ENCODE data around the gene GPR25.

GPR25 gene

GRCh38 chr1:200900877-200901276, 28.1 kb downstream of the GPR25 start:
- H3K4me3 ChIP-seq (ENCODE audit: low read length in 2 of 2), result no peak overlapping the region
- no peaks in the 10 kb centered on the region for H3K27me3 ChIP-seq (ENCODE audit: control insufficient read depth in 2 of 2, insufficient read depth in 2 of 2, low read length in 2 of 2)
- no peak overlapping the region for H3K9ac ChIP-seq (ENCODE audit: low read depth in 1 of 2, low read length in 2 of 2)
- H3K4me1 ChIP-seq (ENCODE audit: control insufficient read depth in 2 of 2, insufficient read depth in 2 of 2, low read length in 2 of 2), result peaks cover 43 to 65% of the 10 kb centered on the region in 2 donors
- H3K27ac ChIP-seq (ENCODE audit: low read depth in 2 of 2, low read length in 2 of 2), result no peak overlapping the region
- peaks cover 43 to 49% of the 10 kb centered on the region in 2 donors for H3K36me3 ChIP-seq (ENCODE audit: control insufficient read depth in 2 of 2, insufficient read depth in 2 of 2, low read length in 2 of 2)
- no peaks in the 10 kb centered on the region for H3K9me3 ChIP-seq (ENCODE audit: control insufficient read depth in 2 of 2, low read length in 2 of 2)

DNA sequence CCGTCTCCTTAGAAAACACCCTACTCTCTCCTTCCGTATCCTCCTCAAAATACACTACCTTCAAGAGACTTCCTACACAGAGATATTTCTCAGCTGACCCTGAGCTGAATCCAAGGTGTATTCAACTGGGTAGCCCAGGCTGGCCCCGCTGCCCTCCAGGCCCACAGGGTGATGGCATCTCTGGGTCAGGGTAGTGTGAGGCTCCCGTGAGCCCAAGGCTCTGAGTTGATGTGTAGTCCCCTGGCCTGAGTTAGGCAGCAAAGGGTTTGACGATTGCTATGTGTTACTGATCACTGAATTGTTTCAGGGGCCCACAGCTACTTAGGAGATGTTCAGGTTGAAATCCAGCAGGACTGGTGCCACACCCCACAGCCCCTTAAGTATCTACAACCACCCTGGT, 28.6 kb downstream of the GPR25 start:
- H3K4me1 ChIP-seq (ENCODE audit: control insufficient read depth in 2 of 2, insufficient read depth in 2 of 2, low read length in 2 of 2), result peaks cover 44 to 70% of the 10 kb centered on the region in 2 donors
- no peaks in the 10 kb centered on the region for H3K27me3 ChIP-seq (ENCODE audit: control insufficient read depth in 2 of 2, insufficient read depth in 2 of 2, low read length in 2 of 2)
- no peaks in the 10 kb centered on the region for H3K9me3 ChIP-seq (ENCODE audit: control insufficient read depth in 2 of 2, low read length in 2 of 2)
- H3K36me3 ChIP-seq (ENCODE audit: control insufficient read depth in 2 of 2, insufficient read depth in 2 of 2, low read length in 2 of 2), result peaks cover 43 to 49% of the 10 kb centered on the region in 2 donors
- H3K9ac ChIP-seq (ENCODE audit: low read depth in 1 of 2, low read length in 2 of 2), result no peak overlapping the region
- no peak overlapping the region for H3K4me3 ChIP-seq (ENCODE audit: low read length in 2 of 2)
- peak overlapping the region; percentile 43 to 61 for H3K27ac ChIP-seq (ENCODE audit: low read depth in 2 of 2, low read length in 2 of 2)

DNA sequence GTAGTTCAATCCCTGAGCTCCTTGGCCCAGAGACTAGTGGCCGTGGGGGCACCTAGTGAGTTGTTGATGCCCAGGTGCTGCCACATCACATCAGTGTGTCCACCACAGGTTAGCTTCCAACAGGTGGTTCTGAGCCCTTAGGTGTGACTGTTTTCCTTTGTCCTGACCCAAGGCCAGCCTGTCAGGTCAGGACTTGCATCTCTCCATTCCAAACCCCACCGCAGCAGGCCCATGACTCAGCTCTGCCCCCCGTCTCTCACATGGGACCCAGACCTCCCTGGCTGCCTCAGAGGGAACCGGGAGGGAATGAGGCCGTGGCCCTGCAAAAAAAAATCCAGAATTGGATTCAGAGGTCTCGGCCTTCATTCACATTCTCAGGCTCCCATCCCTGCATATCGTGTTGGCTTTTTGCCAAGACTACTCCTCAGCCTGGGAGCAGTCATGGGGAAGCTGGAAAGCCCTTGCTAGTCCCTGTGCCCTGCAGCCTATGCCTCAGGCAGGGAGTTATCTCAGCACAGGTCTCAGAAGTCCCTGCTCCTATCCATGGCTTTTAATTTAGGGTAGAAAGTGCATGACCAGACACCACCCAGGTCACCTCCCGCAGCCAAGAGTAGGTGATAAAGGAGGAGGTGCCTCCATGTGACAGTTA, 29.1 kb downstream of the GPR25 start:
- Histone ChIP-seq H3K4me1 (ENCODE audit: control insufficient read depth in 2 of 2, insufficient read depth in 2 of 2, low read length in 2 of 2) (peaks cover 49 to 75% of the 10 kb centered on the region in 2 donors), H3K36me3 (ENCODE audit: control insufficient read depth in 2 of 2, insufficient read depth in 2 of 2, low read length in 2 of 2) (peaks cover 43 to 53% of the 10 kb centered on the region in 2 donors)

GRCh38 chr1:200903793-200904192, 31.0 kb downstream of the GPR25 start:
- Histone ChIP-seq H3K4me3 (ENCODE audit: low read length in 2 of 2) (no peak overlapping the region), H3K4me1 (ENCODE audit: control insufficient read depth in 2 of 2, insufficient read depth in 2 of 2, low read length in 2 of 2) (peaks cover 51 to 76% of the 10 kb centered on the region in 2 donors), H3K27ac (ENCODE audit: low read depth in 2 of 2, low read length in 2 of 2) (no peak overlapping the region), H3K36me3 (ENCODE audit: control insufficient read depth in 2 of 2, insufficient read depth in 2 of 2, low read length in 2 of 2) (peaks cover 39 to 42% of the 10 kb centered on the region in 2 donors), H3K9me3 (ENCODE audit: control insufficient read depth in 2 of 2, low read length in 2 of 2) (no peaks in the 10 kb centered on the region), H3K9ac (ENCODE audit: low read depth in 1 of 2, low read length in 2 of 2) (no peak overlapping the region), H3K27me3 (ENCODE audit: control insufficient read depth in 2 of 2, insufficient read depth in 2 of 2, low read length in 2 of 2) (no peaks in the 10 kb centered on the region)

More for the DNA sequence above, 29.1 kb downstream of the GPR25 start:
- no peaks in the 10 kb centered on the region for H3K9me3 ChIP-seq (ENCODE audit: control insufficient read depth in 2 of 2, low read length in 2 of 2)
- H3K27ac ChIP-seq (ENCODE audit: low read depth in 2 of 2, low read length in 2 of 2), result peak overlapping the region; percentile 43 to 61
- H3K9ac ChIP-seq (ENCODE audit: low read depth in 1 of 2, low read length in 2 of 2), result no peak overlapping the region
- no peaks in the 10 kb centered on the region for H3K27me3 ChIP-seq (ENCODE audit: control insufficient read depth in 2 of 2, insufficient read depth in 2 of 2, low read length in 2 of 2)
- no peak overlapping the region for H3K4me3 ChIP-seq (ENCODE audit: low read length in 2 of 2)

DNA sequence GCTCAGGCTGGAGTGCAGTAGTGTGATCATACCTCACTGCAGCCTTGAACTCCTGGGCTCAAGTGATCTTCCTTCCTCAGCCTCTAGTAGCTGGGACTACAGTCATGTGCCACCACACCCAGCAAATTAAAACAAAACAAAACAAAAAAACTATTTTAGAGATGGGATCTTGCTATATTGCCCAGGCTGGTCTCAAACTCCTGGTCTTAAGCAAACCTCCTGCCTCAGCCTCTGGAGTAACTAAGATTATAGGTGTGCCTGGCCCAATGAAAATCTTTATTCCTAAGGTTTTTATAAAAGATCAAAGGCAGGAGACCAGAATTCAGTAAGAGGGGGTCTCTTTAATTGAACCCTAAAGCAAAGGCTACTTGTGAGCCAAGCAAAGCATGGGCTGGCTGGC, 32.0 kb downstream of the GPR25 start:
- Histone ChIP-seq H3K27me3 (ENCODE audit: control insufficient read depth in 2 of 2, insufficient read depth in 2 of 2, low read length in 2 of 2) (no peaks in the 10 kb centered on the region), H3K4me1 (ENCODE audit: control insufficient read depth in 2 of 2, insufficient read depth in 2 of 2, low read length in 2 of 2) (peaks cover 53 to 77% of the 10 kb centered on the region in 2 donors), H3K9me3 (ENCODE audit: control insufficient read depth in 2 of 2, low read length in 2 of 2) (no peaks in the 10 kb centered on the region), H3K9ac (ENCODE audit: low read depth in 1 of 2, low read length in 2 of 2) (no peak overlapping the region), H3K4me3 (ENCODE audit: low read length in 2 of 2) (no peak overlapping the region), H3K27ac (ENCODE audit: low read depth in 2 of 2, low read length in 2 of 2) (peak overlapping the region; percentile 95 to 96), H3K36me3 (ENCODE audit: control insufficient read depth in 2 of 2, insufficient read depth in 2 of 2, low read length in 2 of 2) (peaks cover 41 to 44% of the 10 kb centered on the region in 2 donors)

GRCh38 chr1:200905411-200906052, 32.8 kb downstream of the GPR25 start:
- no peak overlapping the region for H3K4me3 ChIP-seq (ENCODE audit: low read length in 2 of 2)
- H3K9me3 ChIP-seq (ENCODE audit: control insufficient read depth in 2 of 2, low read length in 2 of 2), result no peaks in the 10 kb centered on the region
- H3K27me3 ChIP-seq (ENCODE audit: control insufficient read depth in 2 of 2, insufficient read depth in 2 of 2, low read length in 2 of 2), result no peaks in the 10 kb centered on the region
- H3K27ac ChIP-seq (ENCODE audit: low read depth in 2 of 2, low read length in 2 of 2), result peak overlapping the region; percentile 95 to 96
- peaks cover 50 to 72% of the 10 kb centered on the region in 2 donors for H3K4me1 ChIP-seq (ENCODE audit: control insufficient read depth in 2 of 2, insufficient read depth in 2 of 2, low read length in 2 of 2)
- H3K36me3 ChIP-seq (ENCODE audit: control insufficient read depth in 2 of 2, insufficient read depth in 2 of 2, low read length in 2 of 2), result peaks cover 41 to 46% of the 10 kb centered on the region in 2 donors
- H3K9ac ChIP-seq (ENCODE audit: low read depth in 1 of 2, low read length in 2 of 2), result no peak overlapping the region

GRCh38 chr1:200906491-200906890, 33.7 kb downstream of the GPR25 start:
- peaks cover 36 to 46% of the 10 kb centered on the region in 2 donors for H3K36me3 ChIP-seq (ENCODE audit: control insufficient read depth in 2 of 2, insufficient read depth in 2 of 2, low read length in 2 of 2)
- no peaks in the 10 kb centered on the region for H3K27me3 ChIP-seq (ENCODE audit: control insufficient read depth in 2 of 2, insufficient read depth in 2 of 2, low read length in 2 of 2)
- no peak overlapping the region for H3K4me3 ChIP-seq (ENCODE audit: low read length in 2 of 2)
- no peaks in the 10 kb centered on the region for H3K9me3 ChIP-seq (ENCODE audit: control insufficient read depth in 2 of 2, low read length in 2 of 2)
- peak overlapping the region in 1 of 2 donors; percentile 56 for H3K9ac ChIP-seq (ENCODE audit: low read depth in 1 of 2, low read length in 2 of 2)
- peaks cover 43 to 63% of the 10 kb centered on the region in 2 donors for H3K4me1 ChIP-seq (ENCODE audit: control insufficient read depth in 2 of 2, insufficient read depth in 2 of 2, low read length in 2 of 2)
- peak overlapping the region; percentile 95 to 96 for H3K27ac ChIP-seq (ENCODE audit: low read depth in 2 of 2, low read length in 2 of 2)

DNA sequence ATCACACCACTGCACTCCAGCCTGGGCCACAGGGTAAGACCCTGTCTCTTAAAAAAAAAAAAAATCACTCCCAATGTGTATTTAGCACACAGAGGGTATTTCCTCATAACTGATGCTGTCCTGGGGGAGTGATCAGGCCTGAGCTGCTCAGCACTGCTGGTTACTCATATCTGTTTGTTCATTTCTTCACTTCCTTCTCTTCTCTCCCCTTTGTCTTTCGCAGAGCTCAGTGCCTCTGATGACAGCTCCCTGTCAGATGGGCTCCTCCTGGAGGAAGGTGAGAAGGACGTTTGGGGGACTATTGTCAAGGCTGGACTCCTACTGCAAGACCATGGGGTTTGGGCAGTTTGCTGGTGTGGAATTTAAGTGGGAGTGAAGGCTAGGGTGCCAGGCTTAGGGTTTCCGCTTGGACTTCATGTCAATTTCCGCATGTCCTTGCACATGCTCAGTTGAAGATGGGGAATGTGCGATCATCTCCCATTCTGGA, 34.9 kb downstream of the GPR25 start:
- Histone ChIP-seq H3K27ac (ENCODE audit: low read depth in 2 of 2, low read length in 2 of 2) (peak overlapping the region; percentile 95 to 96), H3K4me3 (ENCODE audit: low read length in 2 of 2) (peak overlapping the region in 1 of 2 donors; percentile 41), H3K9me3 (ENCODE audit: control insufficient read depth in 2 of 2, low read length in 2 of 2) (no peaks in the 10 kb centered on the region), H3K36me3 (ENCODE audit: control insufficient read depth in 2 of 2, insufficient read depth in 2 of 2, low read length in 2 of 2) (peaks cover 30 to 43% of the 10 kb centered on the region in 2 donors), H3K9ac (ENCODE audit: low read depth in 1 of 2, low read length in 2 of 2) (peak overlapping the region; percentile 44 to 56), H3K27me3 (ENCODE audit: control insufficient read depth in 2 of 2, insufficient read depth in 2 of 2, low read length in 2 of 2) (no peaks in the 10 kb centered on the region), H3K4me1 (ENCODE audit: control insufficient read depth in 2 of 2, insufficient read depth in 2 of 2, low read length in 2 of 2) (peaks cover 44 to 62% of the 10 kb centered on the region in 2 donors)

GRCh38 chr1:200908191-200908868, 35.5 kb downstream of the GPR25 start:
- Histone ChIP-seq H3K9ac (ENCODE audit: low read depth in 1 of 2, low read length in 2 of 2) (peak overlapping the region; percentile 14 to 32), H3K4me1 (ENCODE audit: control insufficient read depth in 2 of 2, insufficient read depth in 2 of 2, low read length in 2 of 2) (peaks cover 47 to 69% of the 10 kb centered on the region in 2 donors), H3K36me3 (ENCODE audit: control insufficient read depth in 2 of 2, insufficient read depth in 2 of 2, low read length in 2 of 2) (peaks cover 30 to 48% of the 10 kb centered on the region in 2 donors), H3K27ac (ENCODE audit: low read depth in 2 of 2, low read length in 2 of 2) (peak overlapping the region; percentile 95 to 96), H3K9me3 (ENCODE audit: control insufficient read depth in 2 of 2, low read length in 2 of 2) (no peaks in the 10 kb centered on the region), H3K4me3 (ENCODE audit: low read length in 2 of 2) (peak overlapping the region; percentile 41), H3K27me3 (ENCODE audit: control insufficient read depth in 2 of 2, insufficient read depth in 2 of 2, low read length in 2 of 2) (no peaks in the 10 kb centered on the region)

DNA sequence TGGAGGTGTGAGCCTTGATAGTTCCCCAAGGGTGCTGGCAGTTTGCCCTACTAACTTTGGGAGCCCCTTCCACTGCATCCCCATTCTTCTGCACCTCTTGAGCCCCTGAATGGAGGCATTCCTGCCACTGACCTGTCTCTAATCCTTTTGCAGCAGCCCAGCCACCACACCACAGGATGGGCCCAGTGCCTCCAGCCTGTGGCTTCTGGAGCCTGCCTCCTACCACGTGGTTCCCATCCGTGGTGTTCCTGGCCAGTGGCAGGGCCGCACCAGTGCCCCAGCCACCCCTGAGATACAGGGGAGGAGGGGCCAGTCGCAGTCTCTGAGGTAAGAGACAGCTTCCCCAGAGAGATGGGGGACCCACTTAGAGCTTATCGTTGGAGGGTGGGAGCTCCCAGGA, 36.3 kb downstream of the GPR25 start:
- Histone ChIP-seq H3K27ac (ENCODE audit: low read depth in 2 of 2, low read length in 2 of 2) (peak overlapping the region; percentile 95 to 96), H3K27me3 (ENCODE audit: control insufficient read depth in 2 of 2, insufficient read depth in 2 of 2, low read length in 2 of 2) (no peaks in the 10 kb centered on the region), H3K9me3 (ENCODE audit: control insufficient read depth in 2 of 2, low read length in 2 of 2) (no peaks in the 10 kb centered on the region), H3K9ac (ENCODE audit: low read depth in 1 of 2, low read length in 2 of 2) (peak overlapping the region; percentile 8 to 32), H3K4me3 (ENCODE audit: low read length in 2 of 2) (peak overlapping the region; percentile 41), H3K4me1 (ENCODE audit: control insufficient read depth in 2 of 2, insufficient read depth in 2 of 2, low read length in 2 of 2) (peaks cover 47 to 69% of the 10 kb centered on the region in 2 donors), H3K36me3 (ENCODE audit: control insufficient read depth in 2 of 2, insufficient read depth in 2 of 2, low read length in 2 of 2) (peaks cover 28 to 49% of the 10 kb centered on the region in 2 donors)

Data from mucosa of rectum (tissue), 2 donors.